Measurements from ENCODE around the gene CCDC66. TPM values are rescaled to one million over a fixed set of nuclear protein-coding genes. Genes with fewer than 3 reads are reported as not detected.

CCDC66 gene
- polyA plus RNA-seq (2013), result 8.7 and 10.5 TPM in 2 replicates

DNA sequence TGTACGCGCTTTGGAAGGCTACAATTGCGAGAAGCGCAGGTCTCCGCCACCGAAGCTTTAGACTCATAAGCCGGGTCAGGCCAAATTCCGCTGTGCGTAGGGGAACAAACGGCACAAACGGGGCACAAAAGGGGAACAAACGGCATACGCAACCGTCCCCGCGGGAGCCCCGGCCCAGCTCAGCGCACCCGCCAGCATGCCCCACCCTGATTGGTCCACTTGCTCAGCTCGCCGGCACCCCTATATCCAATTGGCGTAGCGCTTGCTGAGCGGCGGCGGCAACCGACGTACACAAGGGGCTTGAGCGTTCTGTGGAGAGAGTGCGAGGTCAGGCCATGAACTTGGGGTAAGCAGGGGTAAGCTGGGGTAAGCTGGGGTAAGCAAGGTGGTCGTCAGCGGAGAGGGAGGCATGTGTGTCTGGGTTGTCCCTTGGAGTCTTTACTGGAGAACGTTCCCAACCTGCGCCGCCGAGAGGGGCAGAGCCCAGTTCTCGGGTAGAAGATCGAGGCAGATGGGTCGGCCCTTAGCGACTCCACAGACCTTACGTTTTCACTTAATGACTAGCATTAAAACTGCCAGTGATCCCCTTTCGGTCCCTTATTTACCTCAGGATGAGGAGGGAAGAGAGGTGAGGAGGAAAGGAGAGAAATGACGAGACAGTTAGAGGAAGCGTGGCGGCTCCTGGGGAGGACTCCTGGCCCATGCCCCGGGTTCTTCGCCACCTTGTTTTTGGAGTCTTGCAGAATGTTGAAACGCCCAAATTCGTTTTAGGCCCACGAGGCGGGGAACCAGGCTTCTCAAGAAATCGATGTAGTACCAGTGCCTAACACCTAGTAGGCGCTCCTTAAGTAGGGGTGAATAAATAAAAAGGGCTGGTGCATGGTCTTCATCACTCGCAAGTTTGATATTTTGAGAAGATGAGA, at the start of gene CCDC66:
TSS of gene CCDC66 (plus strand) at position 268 of the 923 bp plus-strand sequence. CDS start at position 336, 68 bp downstream.
- peak within 1 kb of the TSS; percentile 77 for H4K91ac ChIP-seq (ENCODE audit: low read depth, low read length)
- peak within 1 kb of the TSS; percentile 68 for H3K4me2 ChIP-seq (ENCODE audit: low read length)
- peaks cover 7% of the 10 kb centered on the region for H3K79me1 ChIP-seq (ENCODE audit: low read length)
- no peaks in the 10 kb centered on the region for H3K9me3 ChIP-seq (ENCODE audit: insufficient read depth, low read depth, low read length)
- H3K79me2 ChIP-seq (ENCODE audit: control insufficient read depth, insufficient read depth, low read length, poor library complexity), result peaks cover 6% of the 10 kb centered on the region
- peak within 1 kb of the TSS; percentile 86 for H4K8ac ChIP-seq (ENCODE audit: low read depth, low read length)
- peak within 1 kb of the TSS; percentile 91 for H3K9ac ChIP-seq (ENCODE audit: low read length)
- peak within 1 kb of the TSS; percentile 96 for H3K4me3 ChIP-seq (ENCODE audit: low read depth, low read length)
- H3K27me3 ChIP-seq (ENCODE audit: insufficient read depth, low read length), result no peaks in the 10 kb centered on the region
- H2BK120ac ChIP-seq (ENCODE audit: insufficient read depth, low read length, poor library complexity), result peak within 1 kb of the TSS; percentile 48
- peak within 1 kb of the TSS; percentile 39 for H3K18ac ChIP-seq (ENCODE audit: low read length)
- H4K12ac ChIP-seq (ENCODE audit: low read depth, low read length), result peak within 1 kb of the TSS; percentile 87
- H3K36me3 ChIP-seq (ENCODE audit: control insufficient read depth in 1 of 2, insufficient read depth in 2 of 2, low read length in 2 of 2), result peaks cover 3 to 4% of the 10 kb centered on the region in 2 experiments
- no peak within 1 kb of the TSS for H3K23ac ChIP-seq (ENCODE audit: low read length)
- DNase-seq, result peak; percentile 84 to 88
- no CpG with 5 or more reads among the region's 54 CpGs for WGBS (ENCODE audit: extremely low coverage, insufficient coverage, insufficient read length)
- no peaks in the 10 kb centered on the region for H3K4me1 ChIP-seq (ENCODE audit: control insufficient read depth in 1 of 2, insufficient read depth in 2 of 2, low read length in 2 of 2)
- H3K4ac ChIP-seq (ENCODE audit: low read depth, low read length), result peak within 1 kb of the TSS; percentile 69
- H3K27ac ChIP-seq (ENCODE audit: low read depth, low read length), result peak within 1 kb of the TSS; percentile 25
- H2BK12ac ChIP-seq (ENCODE audit: low read length), result no peak within 1 kb of the TSS
- H3K14ac ChIP-seq (ENCODE audit: low read length), result peak within 1 kb of the TSS; percentile 83
- no peak within 1 kb of the TSS for H2AK5ac ChIP-seq (ENCODE audit: low read length)
- H2AFZ ChIP-seq (ENCODE audit: insufficient read depth, low read length, poor library complexity), result peak within 1 kb of the TSS; percentile 99
- peak within 1 kb of the TSS; percentile 10 for H2BK5ac ChIP-seq (ENCODE audit: low read depth, low read length, poor library complexity)

DNA sequence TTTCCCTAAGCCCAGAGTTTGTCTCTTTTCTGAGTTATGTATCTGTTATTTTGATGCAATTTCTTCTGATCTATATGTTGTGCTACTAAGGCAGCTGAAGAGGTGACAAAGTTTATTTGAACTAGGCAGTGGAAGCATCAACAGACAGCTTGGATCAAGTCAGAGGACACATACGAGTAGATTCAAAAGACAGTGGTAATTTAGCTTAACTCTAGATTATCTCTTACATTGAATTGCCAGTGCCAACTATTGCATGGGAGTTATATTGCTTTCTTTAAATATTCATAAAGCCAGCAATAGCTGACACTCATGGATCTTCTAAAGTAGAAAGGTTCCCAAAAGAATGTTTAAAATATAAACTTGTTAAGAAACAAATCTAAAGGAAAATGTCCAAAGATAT, 37.3 kb upstream of the CCDC66 start:
- Histone ChIP-seq H2BK12ac (ENCODE audit: low read length) (no peak overlapping the region), H3K9me3 (ENCODE audit: insufficient read depth, low read depth, low read length) (no peaks in the 10 kb centered on the region), H3K27ac (ENCODE audit: low read depth, low read length) (no peak overlapping the region), H3K4ac (ENCODE audit: low read depth, low read length) (no peak overlapping the region), H3K27me3 (ENCODE audit: insufficient read depth, low read length) (no peaks in the 10 kb centered on the region), H3K9ac (ENCODE audit: low read length) (no peak overlapping the region), H3K36me3 (ENCODE audit: control insufficient read depth in 1 of 2, insufficient read depth in 2 of 2, low read length in 2 of 2) (no peaks in the 10 kb centered on the region), H3K79me1 (ENCODE audit: low read length) (no peaks in the 10 kb centered on the region), H3K79me2 (ENCODE audit: control insufficient read depth, insufficient read depth, low read length, poor library complexity) (no peaks in the 10 kb centered on the region), H3K4me3 (ENCODE audit: low read depth, low read length) (no peak overlapping the region), H3K14ac (ENCODE audit: low read length) (no peak overlapping the region), H3K4me2 (ENCODE audit: low read length) (no peak overlapping the region), H2BK120ac (ENCODE audit: insufficient read depth, low read length, poor library complexity) (no peak overlapping the region), H3K23ac (ENCODE audit: low read length) (no peak overlapping the region), H3K18ac (ENCODE audit: low read length) (no peak overlapping the region), H2BK5ac (ENCODE audit: low read depth, low read length, poor library complexity) (no peak overlapping the region), H2AFZ (ENCODE audit: insufficient read depth, low read length, poor library complexity) (no peak overlapping the region), H4K8ac (ENCODE audit: low read depth, low read length) (no peak overlapping the region), H4K91ac (ENCODE audit: low read depth, low read length) (no peak overlapping the region), H4K12ac (ENCODE audit: low read depth, low read length) (no peak overlapping the region), H3K4me1 (ENCODE audit: control insufficient read depth in 1 of 2, insufficient read depth in 2 of 2, low read length in 2 of 2) (no peaks in the 10 kb centered on the region), H2AK5ac (ENCODE audit: low read length) (no peak overlapping the region)
- no peak for DNase-seq
- WGBS (ENCODE audit: extremely low coverage, insufficient coverage, insufficient read length), result no CpG with 5 or more reads among the region's 1 CpG

DNA sequence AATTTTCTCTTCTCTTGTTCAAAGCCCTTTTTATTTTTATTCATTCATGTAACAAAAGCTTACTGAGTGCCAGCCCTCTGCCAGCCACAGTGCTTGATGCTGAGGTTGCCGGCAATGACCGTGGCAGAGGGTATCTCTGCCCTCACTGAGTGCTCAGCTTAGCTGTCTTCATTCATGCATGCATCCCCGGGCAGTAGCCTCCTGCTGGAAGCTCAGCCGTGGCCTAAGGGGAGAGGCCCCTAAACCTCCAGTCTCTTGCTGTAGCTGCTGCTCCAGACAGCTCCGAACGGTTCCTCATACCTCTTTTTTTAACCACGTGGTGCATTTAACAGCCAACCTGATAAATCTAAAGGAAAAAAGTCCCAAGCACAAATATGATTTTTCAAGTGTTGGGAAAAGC, 34.6 kb upstream of the CCDC66 start:
- no peaks in the 10 kb centered on the region for H3K36me3 ChIP-seq (ENCODE audit: control insufficient read depth in 1 of 2, insufficient read depth in 2 of 2, low read length in 2 of 2)
- no peak overlapping the region for H2AFZ ChIP-seq (ENCODE audit: insufficient read depth, low read length, poor library complexity)
- H3K79me2 ChIP-seq (ENCODE audit: control insufficient read depth, insufficient read depth, low read length, poor library complexity), result no peaks in the 10 kb centered on the region
- H3K9ac ChIP-seq (ENCODE audit: low read length), result no peak overlapping the region
- no peaks in the 10 kb centered on the region for H3K4me1 ChIP-seq (ENCODE audit: control insufficient read depth in 1 of 2, insufficient read depth in 2 of 2, low read length in 2 of 2)
- H4K12ac ChIP-seq (ENCODE audit: low read depth, low read length), result no peak overlapping the region
- no peak overlapping the region for H2AK5ac ChIP-seq (ENCODE audit: low read length)
- no peak overlapping the region for H4K8ac ChIP-seq (ENCODE audit: low read depth, low read length)
- DNase-seq, result no peak
- H3K27me3 ChIP-seq (ENCODE audit: insufficient read depth, low read length), result no peaks in the 10 kb centered on the region
- H3K27ac ChIP-seq (ENCODE audit: low read depth, low read length), result no peak overlapping the region
- H3K4me3 ChIP-seq (ENCODE audit: low read depth, low read length), result no peak overlapping the region
- H3K14ac ChIP-seq (ENCODE audit: low read length), result no peak overlapping the region
- no peaks in the 10 kb centered on the region for H3K9me3 ChIP-seq (ENCODE audit: insufficient read depth, low read depth, low read length)
- no CpG with 5 or more reads among the region's 7 CpGs for WGBS (ENCODE audit: extremely low coverage, insufficient coverage, insufficient read length)
- H3K4ac ChIP-seq (ENCODE audit: low read depth, low read length), result no peak overlapping the region
- no peak overlapping the region for H3K18ac ChIP-seq (ENCODE audit: low read length)
- H2BK5ac ChIP-seq (ENCODE audit: low read depth, low read length, poor library complexity), result no peak overlapping the region
- H3K79me1 ChIP-seq (ENCODE audit: low read length), result no peaks in the 10 kb centered on the region
- no peak overlapping the region for H4K91ac ChIP-seq (ENCODE audit: low read depth, low read length)
- H3K23ac ChIP-seq (ENCODE audit: low read length), result no peak overlapping the region
- H3K4me2 ChIP-seq (ENCODE audit: low read length), result no peak overlapping the region
- H2BK120ac ChIP-seq (ENCODE audit: insufficient read depth, low read length, poor library complexity), result no peak overlapping the region
- H2BK12ac ChIP-seq (ENCODE audit: low read length), result no peak overlapping the region

DNA sequence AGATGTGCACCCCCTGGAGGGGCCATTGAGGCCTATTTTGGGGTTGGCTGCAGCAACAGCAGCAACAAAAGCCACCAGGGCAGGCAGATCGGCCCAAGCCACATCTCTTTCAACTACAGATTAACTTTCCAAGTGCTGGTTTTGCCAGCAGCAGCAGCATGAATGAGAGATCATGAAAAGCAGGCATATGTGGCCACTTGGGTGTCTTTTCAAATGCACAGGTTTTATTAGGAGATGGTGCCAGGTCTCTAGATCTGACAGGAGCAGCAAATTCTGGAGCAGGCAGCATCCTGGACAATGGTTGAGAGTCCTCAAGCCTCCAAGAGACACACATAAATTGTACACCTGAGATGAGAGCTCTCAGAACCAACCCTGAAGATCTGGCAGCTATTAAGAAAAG, 31.7 kb upstream of the CCDC66 start:
- no peak overlapping the region for H3K9ac ChIP-seq (ENCODE audit: low read length)
- no peak overlapping the region for H3K4me2 ChIP-seq (ENCODE audit: low read length)
- H4K91ac ChIP-seq (ENCODE audit: low read depth, low read length), result no peak overlapping the region
- no peak for DNase-seq
- no peaks in the 10 kb centered on the region for H3K36me3 ChIP-seq (ENCODE audit: control insufficient read depth in 1 of 2, insufficient read depth in 2 of 2, low read length in 2 of 2)
- H3K23ac ChIP-seq (ENCODE audit: low read length), result no peak overlapping the region
- H3K14ac ChIP-seq (ENCODE audit: low read length), result no peak overlapping the region
- H3K27ac ChIP-seq (ENCODE audit: low read depth, low read length), result no peak overlapping the region
- no peak overlapping the region for H2AK5ac ChIP-seq (ENCODE audit: low read length)
- H4K8ac ChIP-seq (ENCODE audit: low read depth, low read length), result no peak overlapping the region
- H3K4me3 ChIP-seq (ENCODE audit: low read depth, low read length), result no peak overlapping the region
- H2BK5ac ChIP-seq (ENCODE audit: low read depth, low read length, poor library complexity), result no peak overlapping the region
- H3K4ac ChIP-seq (ENCODE audit: low read depth, low read length), result no peak overlapping the region
- no peak overlapping the region for H2AFZ ChIP-seq (ENCODE audit: insufficient read depth, low read length, poor library complexity)
- no peaks in the 10 kb centered on the region for H3K79me2 ChIP-seq (ENCODE audit: control insufficient read depth, insufficient read depth, low read length, poor library complexity)
- no peak overlapping the region for H4K12ac ChIP-seq (ENCODE audit: low read depth, low read length)
- WGBS (ENCODE audit: extremely low coverage, insufficient coverage, insufficient read length), result no CpG with 5 or more reads among the region's 1 CpG
- H2BK12ac ChIP-seq (ENCODE audit: low read length), result no peak overlapping the region
- H3K27me3 ChIP-seq (ENCODE audit: insufficient read depth, low read length), result no peaks in the 10 kb centered on the region
- H3K79me1 ChIP-seq (ENCODE audit: low read length), result no peaks in the 10 kb centered on the region
- H3K18ac ChIP-seq (ENCODE audit: low read length), result no peak overlapping the region
- H3K9me3 ChIP-seq (ENCODE audit: insufficient read depth, low read depth, low read length), result no peaks in the 10 kb centered on the region
- H3K4me1 ChIP-seq (ENCODE audit: control insufficient read depth in 1 of 2, insufficient read depth in 2 of 2, low read length in 2 of 2), result no peaks in the 10 kb centered on the region
- H2BK120ac ChIP-seq (ENCODE audit: insufficient read depth, low read length, poor library complexity), result no peak overlapping the region
